HCT116 (cell line): Measurements from ENCODE around the gene CDH4. TPM values are rescaled to one million over a fixed set of nuclear protein-coding genes. Genes with fewer than 3 reads are reported as not detected.

ENCODE experiments used
- ATAC-seq: fragments of 200-7000 bp; cut with Tn5 transposase; 2 replicates; pipeline ENCODE4 v1.9.1; 2020; ENCODE audit warnings: mild to moderate bottlenecking, moderate library complexity
- BruUV-seq: library from RNA; stranded (reverse); fragments of 400-500 nt; replicated peaks from 2 replicates; lab custom pipeline; 2021; lab: Mats Ljungman, UMichigan
- CTCF ChIA-PET: fragments of 300-600 bp; sonication (Branson Sonifier 250); formaldehyde crosslinking; loops from one replicate; lab custom pipeline; 2021; ENCODE audit warnings: antibody characterized with exemption; lab: Charles Lee
- POLR2A ChIA-PET: fragments of 300-600, 350-600 bp; sonication (Branson Sonifier 250); formaldehyde crosslinking; loops from one replicate; lab custom pipeline; 2021; ENCODE audit warnings: antibody characterized with exemption; lab: Charles Lee
- RAD21 ChIA-PET, 2 experiments: fragments of 300-600 bp; sonication (Branson Sonifier 250); formaldehyde crosslinking; loops; one replicate each; lab custom pipeline; 2023; ENCODE audit warnings: low total read pairs in 2 of 2; ENCODE audit not compliant: uncharacterized antibody in 2 of 2, unreplicated experiment in 2 of 2, low non-redundant PET in 1 of 2; lab: Charles Lee
- DNase-seq: peaks from one replicate; pipeline ENCODE4 v3.0.0-alpha.2; 2010; ENCODE audit warnings: low read depth, low spot score
- H2AFZ ChIP-seq: fragments of 200-600 bp; shearing (Covaris generic), sonication (generic); 2 replicates; pipeline ENCODE4 v1.6.1; 2017; ENCODE audit warnings: low read depth, mixed run types, mixed read lengths, antibody characterized with exemption, low read length; ENCODE audit not compliant: poor library complexity, severe bottlenecking
- H3K27ac ChIP-seq: 2 replicates; pipeline ENCODE4 v1.5.1; 2012; ENCODE audit warnings: low read depth, low read length
- H3K27me3 ChIP-seq: fragments of 200-600 bp; sonication (generic); 2 replicates; pipeline ENCODE4 v1.6.1; 2016; ENCODE audit warnings: mixed run types, low read length, mixed read lengths; ENCODE audit not compliant: insufficient read depth
- H3K36me3 ChIP-seq, 2 experiments: fragments of 200-500 bp in 1 of 2; fragments of 200-600 bp in 1 of 2; sonication (Bioruptor generic) in 1 of 2; sonication (generic) in 1 of 2; 2 replicates each; pipeline versions ENCODE4 v1.5.1 to v1.6.1; 2014 to 2016; ENCODE audit warnings: low read length in 2 of 2, inconsistent platforms in 1 of 2, mixed read lengths in 1 of 2, mixed run types in 1 of 2; ENCODE audit not compliant: insufficient read depth in 2 of 2, control insufficient read depth in 1 of 2
- H3K4me1 ChIP-seq, 2 experiments: fragments of 200-600 bp in 1 of 2; sonication (generic) in 1 of 2; 2 replicates each; pipeline versions ENCODE4 v1.5.1 to v1.6.1; 2012 to 2017; ENCODE audit warnings: low read length in 2 of 2, inconsistent platforms in 1 of 2, mild to moderate bottlenecking in 1 of 2, mixed read lengths in 1 of 2, mixed run types in 1 of 2, moderate library complexity in 1 of 2; ENCODE audit not compliant: insufficient read depth in 2 of 2, control insufficient read depth in 1 of 2
- H3K4me2 ChIP-seq: fragments of 200-600 bp; sonication (generic); 2 replicates; pipeline ENCODE4 v1.6.1; 2017; ENCODE audit warnings: mixed run types, low read length, mixed read lengths
- H3K4me3 ChIP-seq, 2 experiments: fragments of 200-600 bp in 1 of 2; sonication (generic) in 1 of 2; replicated peaks in 1 of 2; 2 replicates each; pipeline ENCODE4 v1.5.1; 2011 to 2016; ENCODE audit warnings: low read length in 2 of 2, control low read depth in 1 of 2, low read depth in 1 of 2, mild to moderate bottlenecking in 1 of 2, mixed read lengths in 1 of 2, mixed run types in 1 of 2
- H3K79me2 ChIP-seq: fragments of 200-600 bp; sonication (generic); 2 replicates; pipeline ENCODE4 v1.6.1; 2017; ENCODE audit warnings: mild to moderate bottlenecking, mixed run types, low read length, moderate library complexity, mixed read lengths; ENCODE audit not compliant: insufficient read depth
- H3K9ac ChIP-seq: fragments of 200-600 bp; sonication (generic); 2 replicates; pipeline ENCODE4 v1.6.1; 2016; ENCODE audit warnings: low read length, mixed read lengths
- H3K9me2 ChIP-seq: fragments of 200-600 bp; sonication (generic), shearing (Covaris generic); 2 replicates; pipeline ENCODE4 v1.6.1; 2017; ENCODE audit warnings: mixed run types, mild to moderate bottlenecking, moderate library complexity; ENCODE audit not compliant: insufficient read depth
- H3K9me3 ChIP-seq, 2 experiments: fragments of 200-500 bp in 1 of 2; fragments of 200-600 bp in 1 of 2; sonication (Bioruptor generic) in 1 of 2; sonication (generic) in 1 of 2; 2 replicates each; pipeline ENCODE4 v1.6.1; 2014 to 2017; ENCODE audit warnings: low read length in 2 of 2, mixed read lengths in 2 of 2, inconsistent platforms in 1 of 2, low read depth in 1 of 2, mild to moderate bottlenecking in 1 of 2, mixed run types in 1 of 2, moderate library complexity in 1 of 2; ENCODE audit not compliant: control insufficient read depth in 1 of 2, insufficient read depth in 1 of 2
- H4K20me1 ChIP-seq: fragments of 200-600 bp; sonication (generic), shearing (Covaris generic); 2 replicates; pipeline ENCODE4 v1.6.1; 2017; ENCODE audit warnings: mixed run types, mild to moderate bottlenecking, moderate library complexity; ENCODE audit not compliant: insufficient read depth
- CBX3 ChIP-seq: IDR thresholded peaks from 2 replicates; pipeline ENCODE4 v1.6.1; 2012; ENCODE audit warnings: low read depth
- EZH2phosphoT487 ChIP-seq: fragments of 200-600 bp; IDR thresholded peaks from 2 replicates; pipeline ENCODE4 v1.6.1; 2018; ENCODE audit warnings: antibody characterized with exemption, borderline replicate concordance
- FOSL1 ChIP-seq: IDR thresholded peaks from 2 replicates; pipeline ENCODE4 v1.6.1; 2012; ENCODE audit warnings: low read depth
- POLR2AphosphoS5 ChIP-seq: IDR thresholded peaks from 2 replicates; pipeline ENCODE4 v1.6.1; 2011; ENCODE audit warnings: mild to moderate bottlenecking, low read depth, low read length, moderate library complexity
- SRF ChIP-seq: IDR thresholded peaks from 2 replicates; pipeline ENCODE4 v1.6.1; 2012; ENCODE audit warnings: low read depth
- TCF7L2 ChIP-seq: IDR thresholded peaks from 2 replicates; pipeline ENCODE4 v1.7.0; 2011; ENCODE audit warnings: borderline replicate concordance, inconsistent platforms; ENCODE audit not compliant: insufficient read depth, insufficient read length; ENCODE audit errors: extremely low read depth
- ZNF274 ChIP-seq: fragments of 200-500 bp; sonication (Bioruptor generic); IDR thresholded peaks from 2 replicates; pipeline ENCODE4 v1.6.1; 2014; ENCODE audit warnings: mild to moderate bottlenecking, low read depth, low read length, inconsistent platforms
- intact Hi-C: fragments of 100-400 bp; cut with micrococcal nuclease; formaldehyde crosslinking; loops from 2 replicates; pipeline ENCODE4 v1.10.0; 2022
- total RNA-seq: library from RNA; stranded (reverse); gene quantifications from one replicate; pipeline ENCODE4 v1.2.1, GENCODE V29; 2021; ENCODE audit not compliant: unreplicated experiment
- TF ChIP-seq, protein P1 (sequence below), 3 experiments: fragments of 200-600 bp in 1 of 3; sonication (generic) in 1 of 3; IDR thresholded peaks in 2 of 3; conservative IDR thresholded peaks in 1 of 3; 2 replicates each; pipeline ENCODE4 v1.5.1; 2012 to 2017; ENCODE audit warnings: low read depth in 2 of 3, low read length in 2 of 3, antibody characterized with exemption in 1 of 3, borderline replicate concordance in 1 of 3, control low read depth in 1 of 3, mild to moderate bottlenecking in 1 of 3, mixed read lengths in 1 of 3, mixed run types in 1 of 3, moderate library complexity in 1 of 3; ENCODE audit not compliant: insufficient read depth in 1 of 3

CDH4 gene
- total RNA-seq, 1 experiment from 2014 or later, result not detected

DNA sequence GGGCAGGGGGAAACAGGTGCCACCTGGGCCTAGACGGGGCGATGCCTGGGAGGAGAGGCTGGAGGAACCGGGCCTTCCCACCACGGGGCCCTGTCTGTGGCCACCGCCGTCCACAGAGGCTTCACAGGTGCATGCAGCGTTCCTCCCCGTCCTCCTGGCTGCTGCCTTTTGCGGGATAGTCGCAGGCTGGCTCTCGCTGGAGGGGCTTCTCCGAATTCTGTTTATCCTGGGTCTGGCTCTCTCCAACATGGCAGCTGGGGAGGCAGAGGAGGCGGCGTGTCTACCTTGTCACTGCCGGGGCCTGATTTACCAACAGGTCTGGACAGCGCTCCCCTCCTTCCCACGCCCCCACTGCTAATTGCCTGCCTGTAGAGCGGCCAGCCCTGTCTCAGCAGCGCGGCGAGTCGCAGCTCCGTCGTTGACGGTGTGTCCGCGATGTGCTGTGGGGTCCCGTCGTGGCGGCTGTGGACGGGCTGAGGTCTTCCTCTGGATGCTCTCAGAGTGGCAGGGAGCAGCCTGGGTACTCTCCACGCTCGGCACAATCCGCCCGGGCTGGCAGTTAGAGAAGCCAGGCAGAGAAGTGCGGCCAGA lies 550.8 kb downstream of the CDH4 start:
- Histone ChIP-seq H3K79me2 (no peaks in the 10 kb centered on the region), H3K27ac (no peak overlapping the region), H4K20me1 (no peaks in the 10 kb centered on the region), H3K9me2 (no peaks in the 10 kb centered on the region), H3K36me3 (no peaks in the 10 kb centered on the region), H3K4me1 (no peaks in the 10 kb centered on the region), H3K9ac (no peak overlapping the region), H3K4me3 (no peak overlapping the region), H3K4me2 (no peak overlapping the region), H2AFZ (no peak overlapping the region), H3K9me3 (no peaks in the 10 kb centered on the region), H3K27me3 (peaks cover 40% of the 10 kb centered on the region)
- no peak for TF ChIP-seq EZH2phosphoT487
- TF ChIP-seq ZNF274, result no peak
- no peak for TF ChIP-seq SRF
- no peak for TF ChIP-seq POLR2AphosphoS5
- POLR2A ChIA-PET, result no interaction called here
- no peak for DNase-seq
- no TSS peak for BruUV-seq
- no peak for ATAC-seq
- CTCF ChIA-PET, result no interaction called here
- intact Hi-C loops, result no loop called here
- RAD21 ChIA-PET, result no interaction called here

DNA sequence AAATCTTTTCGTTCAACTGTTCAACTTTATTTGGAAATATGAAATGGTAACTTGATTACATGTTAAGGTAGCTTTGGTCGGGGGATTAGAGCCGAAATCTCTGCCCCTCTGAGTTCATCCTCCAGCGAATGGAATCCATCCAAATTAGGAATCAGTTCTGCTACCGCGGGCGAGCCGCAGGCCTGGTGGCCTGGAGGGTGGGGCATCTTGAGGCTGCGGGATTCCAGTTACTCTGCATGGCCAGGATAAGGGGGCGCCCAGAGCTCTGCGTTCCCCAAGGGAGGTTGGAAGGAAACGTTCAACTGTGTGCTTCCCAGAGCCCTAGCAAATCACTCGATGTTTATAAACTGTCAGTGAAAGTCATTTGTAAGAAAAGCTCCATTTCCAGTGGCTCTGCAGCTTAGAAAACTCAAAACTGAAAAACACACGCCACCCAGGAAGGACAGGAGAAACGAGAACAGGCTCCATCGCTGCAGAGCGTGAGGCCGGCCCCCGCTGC lies 551.4 kb downstream of the CDH4 start:
- Histone ChIP-seq H3K9me3 (no peaks in the 10 kb centered on the region), H3K9ac (no peak overlapping the region), H3K27ac (no peak overlapping the region), H3K79me2 (no peaks in the 10 kb centered on the region), H3K36me3 (no peaks in the 10 kb centered on the region), H3K9me2 (no peaks in the 10 kb centered on the region), H3K4me1 (no peaks in the 10 kb centered on the region), H3K4me2 (no peak overlapping the region), H3K27me3 (peaks cover 44% of the 10 kb centered on the region), H4K20me1 (no peaks in the 10 kb centered on the region), H3K4me3 (no peak overlapping the region), H2AFZ (no peak overlapping the region)
- DNase-seq (no peak), ATAC-seq (no peak)
- TF ChIP-seq CBX3 (no peak), POLR2AphosphoS5 (no peak), TCF7L2 (no peak), FOSL1 (no peak)
- TF ChIP-seq, protein P1, sequence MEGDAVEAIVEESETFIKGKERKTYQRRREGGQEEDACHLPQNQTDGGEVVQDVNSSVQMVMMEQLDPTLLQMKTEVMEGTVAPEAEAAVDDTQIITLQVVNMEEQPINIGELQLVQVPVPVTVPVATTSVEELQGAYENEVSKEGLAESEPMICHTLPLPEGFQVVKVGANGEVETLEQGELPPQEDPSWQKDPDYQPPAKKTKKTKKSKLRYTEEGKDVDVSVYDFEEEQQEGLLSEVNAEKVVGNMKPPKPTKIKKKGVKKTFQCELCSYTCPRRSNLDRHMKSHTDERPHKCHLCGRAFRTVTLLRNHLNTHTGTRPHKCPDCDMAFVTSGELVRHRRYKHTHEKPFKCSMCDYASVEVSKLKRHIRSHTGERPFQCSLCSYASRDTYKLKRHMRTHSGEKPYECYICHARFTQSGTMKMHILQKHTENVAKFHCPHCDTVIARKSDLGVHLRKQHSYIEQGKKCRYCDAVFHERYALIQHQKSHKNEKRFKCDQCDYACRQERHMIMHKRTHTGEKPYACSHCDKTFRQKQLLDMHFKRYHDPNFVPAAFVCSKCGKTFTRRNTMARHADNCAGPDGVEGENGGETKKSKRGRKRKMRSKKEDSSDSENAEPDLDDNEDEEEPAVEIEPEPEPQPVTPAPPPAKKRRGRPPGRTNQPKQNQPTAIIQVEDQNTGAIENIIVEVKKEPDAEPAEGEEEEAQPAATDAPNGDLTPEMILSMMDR (IDR thresholded peaks at IDR 0.05 in 2 of 3, conservative IDR thresholded peaks at IDR 0.05 in 1 of 3; ENCODE audit: borderline replicate concordance in 1 of 3, insufficient read depth in 1 of 3, low read depth in 2 of 3, low read length in 2 of 3), result no peak
- POLR2A ChIA-PET, result no interaction called here
- no TSS peak for BruUV-seq
- RAD21 ChIA-PET, result no interaction called here
- intact Hi-C loops, result no loop called here
- CTCF ChIA-PET, result no interaction called here
